Choroid plexus epithelial cell (primary cell): Measurements from ENCODE around the gene SLC25A24.
"Not testable (repeated sequence)": the region's sequence is repeated elsewhere in the genome, so short reads cannot be mapped to it uniquely, and the experiment has no call there.

Experiments
- DNase-seq: peaks from one replicate; pipeline ENCODE4 v3.0.0-alpha.2; 2010; ENCODE audit warnings: low read depth
- H3K4me3 ChIP-seq: 2 replicates; pipeline ENCODE4 v1.5.1; 2011; ENCODE audit warnings: low read depth, mild to moderate bottlenecking, control low read depth, low read length, moderate library complexity
- TF ChIP-seq, protein P1 (sequence below): conservative IDR thresholded peaks from 2 replicates; pipeline ENCODE4 v1.5.1; 2011; ENCODE audit warnings: low read depth, mild to moderate bottlenecking, control low read depth, inconsistent platforms, low read length, moderate library complexity

The SLC25A24 gene

DNA sequence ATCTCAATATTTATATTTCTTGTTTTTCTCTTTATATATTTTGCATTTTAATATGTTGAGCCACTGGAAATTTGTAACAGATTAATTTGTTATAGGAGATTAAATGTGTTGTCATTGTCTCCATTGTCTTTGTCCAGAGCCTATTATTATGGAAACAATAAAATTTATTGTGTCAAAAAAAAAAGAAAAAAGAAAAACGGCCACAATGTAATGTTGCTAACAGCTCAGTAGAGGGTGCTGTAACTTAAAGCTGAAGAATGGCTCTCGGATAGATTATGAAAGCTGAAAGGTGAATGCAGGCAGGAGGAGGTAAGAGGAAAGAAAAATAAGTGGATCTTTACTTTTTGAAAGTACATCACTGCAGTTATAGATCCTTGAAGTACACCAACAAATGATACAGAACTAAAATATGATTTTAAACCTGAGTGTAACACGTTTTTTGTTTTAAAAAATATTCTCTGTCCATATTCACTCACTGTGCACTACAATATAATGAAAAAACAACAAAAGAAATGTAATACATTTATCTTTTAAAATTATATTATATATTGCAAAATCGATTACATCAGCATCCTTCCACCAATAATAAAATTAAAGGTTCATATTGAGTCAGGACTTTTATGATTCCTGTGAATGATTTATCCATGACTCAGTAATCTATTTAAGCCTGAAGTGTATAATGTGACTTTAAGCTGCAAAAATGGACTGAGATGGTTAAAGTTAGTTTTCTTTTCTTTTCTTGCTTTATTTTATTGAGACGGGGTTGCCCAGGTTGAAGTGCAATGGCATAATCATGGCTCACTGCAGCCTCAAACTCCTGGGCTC lies 14.7 kb upstream of the SLC25A24 start:
- not testable (repeated sequence) for H3K4me3 ChIP-seq
- TF ChIP-seq, protein P1, sequence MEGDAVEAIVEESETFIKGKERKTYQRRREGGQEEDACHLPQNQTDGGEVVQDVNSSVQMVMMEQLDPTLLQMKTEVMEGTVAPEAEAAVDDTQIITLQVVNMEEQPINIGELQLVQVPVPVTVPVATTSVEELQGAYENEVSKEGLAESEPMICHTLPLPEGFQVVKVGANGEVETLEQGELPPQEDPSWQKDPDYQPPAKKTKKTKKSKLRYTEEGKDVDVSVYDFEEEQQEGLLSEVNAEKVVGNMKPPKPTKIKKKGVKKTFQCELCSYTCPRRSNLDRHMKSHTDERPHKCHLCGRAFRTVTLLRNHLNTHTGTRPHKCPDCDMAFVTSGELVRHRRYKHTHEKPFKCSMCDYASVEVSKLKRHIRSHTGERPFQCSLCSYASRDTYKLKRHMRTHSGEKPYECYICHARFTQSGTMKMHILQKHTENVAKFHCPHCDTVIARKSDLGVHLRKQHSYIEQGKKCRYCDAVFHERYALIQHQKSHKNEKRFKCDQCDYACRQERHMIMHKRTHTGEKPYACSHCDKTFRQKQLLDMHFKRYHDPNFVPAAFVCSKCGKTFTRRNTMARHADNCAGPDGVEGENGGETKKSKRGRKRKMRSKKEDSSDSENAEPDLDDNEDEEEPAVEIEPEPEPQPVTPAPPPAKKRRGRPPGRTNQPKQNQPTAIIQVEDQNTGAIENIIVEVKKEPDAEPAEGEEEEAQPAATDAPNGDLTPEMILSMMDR, result peak; percentile 37
- DNase-seq, result peak; percentile 19

DNA sequence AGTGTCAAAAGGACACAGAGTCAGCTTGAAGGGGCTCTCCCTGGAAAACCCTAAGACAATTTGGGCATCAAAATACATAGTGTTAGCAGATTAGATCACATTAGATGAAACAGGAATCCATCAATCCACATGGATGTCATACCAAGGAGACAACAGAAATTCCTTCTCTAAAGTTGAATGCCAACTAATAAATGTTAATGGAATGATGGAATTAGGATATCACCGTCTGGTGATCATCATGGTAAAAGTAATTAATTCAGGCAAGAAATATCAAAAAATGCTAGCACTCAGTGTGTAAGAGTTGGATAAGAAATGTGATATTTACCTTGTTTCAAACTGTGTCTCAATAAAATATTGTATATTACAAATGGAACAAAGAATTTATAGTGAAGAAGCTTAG lies 10.9 kb upstream of the SLC25A24 start:
- no peak overlapping the region for H3K4me3 ChIP-seq
- no peak for DNase-seq
- TF ChIP-seq, protein P1, result no peak

DNA sequence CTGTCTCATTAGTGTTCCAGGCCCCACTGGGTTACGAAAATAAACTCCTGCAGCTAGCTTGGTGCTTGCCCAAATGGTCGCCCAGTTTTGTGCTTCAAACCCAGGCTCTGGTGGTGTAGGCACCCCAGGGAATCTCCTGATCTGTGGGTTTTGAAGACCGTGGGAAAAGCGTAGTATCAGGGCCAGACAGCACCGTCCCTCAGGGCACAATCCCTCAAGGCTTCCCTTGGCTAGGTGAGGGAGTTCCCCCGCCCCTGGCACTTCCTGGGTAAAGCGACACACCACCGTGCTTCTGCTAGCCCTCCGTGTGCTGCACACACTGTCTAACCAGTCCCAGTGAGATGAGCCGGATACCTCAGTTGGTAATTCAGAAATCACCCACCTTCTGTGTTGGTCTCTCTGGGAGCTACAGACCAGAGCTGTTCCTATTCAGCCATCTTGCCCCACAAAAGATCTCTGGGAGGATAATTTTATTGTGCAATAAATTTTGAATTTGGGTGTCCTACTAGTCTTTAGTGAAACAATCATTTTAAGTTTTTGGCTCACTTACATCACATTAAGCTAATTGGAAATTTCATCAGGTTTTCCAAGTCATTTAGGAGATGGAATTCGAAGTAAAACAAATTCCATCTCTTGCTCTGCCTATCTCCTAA lies 9.4 kb upstream of the SLC25A24 start:
- no peak for DNase-seq
- TF ChIP-seq, protein P1, result no peak
- H3K4me3 ChIP-seq, result no peak overlapping the region

DNA sequence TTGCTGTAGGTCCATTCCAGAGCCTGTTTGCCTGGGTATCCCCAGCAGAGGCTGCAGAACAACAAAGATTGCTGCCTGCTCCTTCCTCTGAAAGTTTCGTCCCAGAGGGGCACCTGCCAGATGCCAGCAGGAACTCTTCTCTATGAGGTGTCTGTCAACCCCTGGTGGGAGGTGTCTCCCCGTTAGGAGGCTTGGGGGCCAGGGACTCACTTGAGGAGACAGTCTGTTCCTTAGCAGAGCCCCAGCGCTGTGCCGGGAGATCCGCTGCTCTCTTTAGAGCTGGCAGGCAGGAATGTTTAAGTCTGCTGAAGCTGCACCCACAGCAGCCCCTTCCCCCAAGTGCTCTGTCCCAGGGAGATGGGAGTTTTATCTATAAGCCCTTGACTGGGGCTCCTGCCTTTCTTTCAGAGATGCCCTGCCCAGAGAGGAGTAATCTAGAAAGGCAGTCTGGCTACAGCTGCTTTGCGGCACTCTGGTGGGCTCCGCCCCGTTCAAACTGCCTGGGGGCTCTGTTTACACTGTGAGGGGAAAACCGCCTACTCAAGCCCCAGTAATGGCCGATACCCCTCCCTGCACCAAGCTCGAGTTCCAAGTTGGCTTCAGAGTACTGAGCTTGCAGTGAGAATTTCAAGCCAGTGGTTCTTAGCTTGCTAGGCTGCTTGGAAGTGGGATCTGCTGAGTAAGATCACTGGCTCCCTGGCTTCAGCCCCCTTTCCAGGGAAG lies 8.7 kb upstream of the SLC25A24 start:
- DNase-seq, result no peak
- TF ChIP-seq, protein P1, result no peak

DNA sequence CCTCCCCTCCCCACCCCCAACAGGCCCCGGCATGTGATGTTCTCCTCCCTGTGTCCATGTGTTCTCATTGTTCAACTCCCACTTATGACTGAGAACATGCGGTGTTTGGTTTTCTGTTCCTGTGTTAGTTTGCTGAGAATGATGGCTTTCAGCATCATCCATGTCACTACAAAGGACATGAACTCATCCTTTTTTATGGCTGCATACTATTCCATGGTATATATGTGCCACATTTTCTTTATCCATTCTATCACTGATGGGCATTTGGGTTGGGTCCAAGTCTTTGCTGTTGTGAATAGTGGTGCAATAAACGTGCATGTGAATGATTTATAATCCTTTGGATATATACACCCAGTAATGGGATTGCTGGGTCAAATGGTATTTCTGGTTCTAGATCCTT lies 3.4 kb upstream of the SLC25A24 start:
- DNase-seq, H3K4me3 ChIP-seq: not testable (repeated sequence)

More for the DNA sequence above, 8.7 kb upstream of the SLC25A24 start:
- no peak overlapping the region for H3K4me3 ChIP-seq

DNA sequence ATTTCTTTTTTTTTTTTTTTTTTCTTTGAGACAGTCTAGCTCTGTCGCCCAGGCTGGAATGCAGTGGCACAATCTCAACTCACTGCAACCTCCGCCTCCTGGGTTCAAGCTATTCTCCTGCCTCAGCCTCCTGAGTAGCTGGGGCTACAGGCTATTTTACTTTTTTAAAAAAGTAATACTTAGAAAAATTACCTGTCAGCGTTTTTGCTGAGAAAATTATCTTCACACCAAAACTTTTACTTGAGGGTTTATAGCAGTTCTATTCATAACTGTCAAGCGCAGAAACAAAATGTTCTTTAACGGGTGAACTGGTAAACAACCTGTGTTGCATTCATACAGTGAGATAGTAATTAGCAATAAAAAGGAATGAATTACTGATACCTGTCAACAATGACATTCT lies 1.5 kb upstream of the SLC25A24 start:
- DNase-seq, result no peak
- TF ChIP-seq, protein P1, result no peak
- no peak overlapping the region for H3K4me3 ChIP-seq

DNA sequence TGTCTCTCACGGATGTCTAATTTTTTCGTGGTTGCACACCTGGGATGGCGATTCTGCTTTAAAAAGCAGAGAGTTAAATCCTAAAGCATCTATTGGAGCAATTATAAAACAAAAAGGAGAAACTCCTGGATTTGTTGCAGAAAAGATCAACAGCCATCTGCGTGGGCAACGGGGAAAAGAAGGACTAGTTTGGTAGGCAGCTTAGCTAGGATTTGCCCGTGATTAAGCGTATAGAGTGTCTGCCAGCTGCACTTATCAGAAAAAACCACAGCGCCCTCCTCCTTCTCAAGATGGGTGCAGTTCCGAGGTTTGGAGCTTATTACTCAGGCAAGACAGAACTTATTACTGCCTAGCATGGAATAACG lies 526 bp upstream of the SLC25A24 start:
- peak; percentile 73 for DNase-seq
- TF ChIP-seq, protein P1, result peak; percentile 46
- H3K4me3 ChIP-seq, result peak overlapping the region; percentile 97
